DMS 273 treated with DMSO at 0.1 percent for 48 hours (cell line): ENCODE results near the gene CLCA1.

Experiments used
- DNase-seq: peaks from one replicate; lab custom pipeline; 2025; lab: John Stamatoyannopoulos, UW

Gene CLCA1

DNA sequence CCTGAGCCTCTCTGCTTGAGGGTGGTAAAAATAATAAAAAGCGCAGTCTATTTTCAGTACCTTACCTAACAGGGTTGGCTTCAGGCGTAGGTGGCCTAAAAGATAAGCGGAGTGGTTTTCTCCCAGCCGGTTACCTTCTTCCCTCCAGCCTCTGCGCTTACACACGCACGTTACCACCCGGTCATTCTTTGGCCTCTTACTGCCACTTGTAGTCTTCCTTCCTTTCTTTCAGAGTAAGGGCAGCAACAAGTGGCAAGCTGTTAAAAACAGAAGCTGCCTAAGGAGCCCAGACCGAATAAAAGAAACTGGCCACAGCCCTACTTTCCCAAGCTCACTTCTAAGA lies 35.4 kb downstream of the CLCA1 start:
- DNase-seq, result no peak

DNA sequence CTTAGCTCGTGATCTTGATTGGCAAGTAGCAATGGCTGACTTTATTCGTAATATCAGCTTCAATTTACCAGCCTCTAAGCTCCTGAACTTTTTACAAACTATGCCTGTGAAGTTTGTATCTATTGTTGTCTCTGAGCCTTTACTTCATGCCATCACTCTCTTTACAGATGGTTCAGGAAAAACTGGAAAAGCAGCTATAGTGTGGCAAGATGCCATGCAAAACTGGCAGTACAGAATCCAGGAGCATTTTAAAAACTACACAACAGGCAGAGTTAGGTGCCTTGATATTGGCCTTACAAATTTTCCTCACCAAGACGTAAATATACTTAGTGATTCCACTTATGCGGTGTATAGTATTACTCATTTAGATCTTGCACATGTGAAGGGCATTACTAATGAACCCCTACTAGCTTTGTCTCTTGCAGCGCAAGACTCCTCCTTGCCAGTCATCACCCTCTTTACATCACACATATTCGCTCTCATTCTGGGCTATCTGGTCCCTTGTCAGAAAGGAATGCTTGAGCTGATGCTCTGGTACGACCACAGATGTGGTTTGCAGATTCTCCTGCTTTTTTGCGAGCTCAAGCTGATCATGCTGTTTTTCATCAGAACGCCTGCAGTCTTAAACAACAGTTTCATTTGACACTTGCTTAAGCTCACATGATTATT lies 36.3 kb downstream of the CLCA1 start:
- DNase-seq, result no peak

DNA sequence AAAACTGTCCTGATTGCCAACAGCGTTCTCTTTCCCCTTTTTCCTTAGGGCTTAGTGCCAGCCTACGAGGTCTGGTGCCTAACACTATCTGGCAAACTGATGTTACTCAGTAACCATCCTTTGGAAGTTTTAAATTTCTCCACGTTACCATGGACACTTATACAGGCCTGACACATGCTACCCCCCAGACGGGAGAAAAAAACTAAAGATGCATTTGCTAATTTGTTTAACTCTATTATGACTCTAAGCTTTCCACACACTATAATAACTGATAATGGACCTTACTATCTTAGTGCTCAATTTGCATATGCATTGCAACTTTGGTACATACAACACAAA lies 36.8 kb downstream of the CLCA1 start:
- DNase-seq, result no peak

DNA sequence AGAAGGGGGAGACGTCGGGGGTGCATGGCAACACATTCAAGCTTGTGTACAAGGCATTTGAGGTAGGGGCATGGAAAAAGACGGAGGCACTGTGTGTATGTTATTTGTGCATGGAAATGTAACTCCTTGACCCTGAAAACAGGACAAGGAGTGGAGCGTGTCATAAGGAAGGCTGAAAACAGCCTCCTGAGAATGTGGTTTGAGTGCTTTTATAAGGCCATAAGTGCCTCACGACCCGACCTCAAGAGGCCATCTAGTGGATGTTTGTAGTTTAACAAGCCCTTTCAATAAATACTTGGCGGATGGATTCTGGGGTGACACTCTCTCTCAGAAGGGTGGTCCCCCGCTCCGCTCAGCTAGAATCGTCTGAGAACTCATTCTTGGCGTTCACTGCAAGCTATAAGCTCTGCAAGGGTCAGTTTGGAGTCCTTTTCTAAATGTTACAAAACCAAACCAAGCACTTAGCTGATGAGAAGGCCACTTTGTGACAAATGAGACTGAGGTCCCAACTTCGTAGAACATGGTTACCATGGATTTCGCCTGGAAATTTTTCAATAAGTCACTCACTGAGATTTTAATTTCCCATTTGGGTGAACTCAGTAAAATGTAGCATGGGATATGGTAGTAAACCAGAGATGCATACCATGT lies 39.3 kb downstream of the CLCA1 start:
- DNase-seq, result no peak

DNA sequence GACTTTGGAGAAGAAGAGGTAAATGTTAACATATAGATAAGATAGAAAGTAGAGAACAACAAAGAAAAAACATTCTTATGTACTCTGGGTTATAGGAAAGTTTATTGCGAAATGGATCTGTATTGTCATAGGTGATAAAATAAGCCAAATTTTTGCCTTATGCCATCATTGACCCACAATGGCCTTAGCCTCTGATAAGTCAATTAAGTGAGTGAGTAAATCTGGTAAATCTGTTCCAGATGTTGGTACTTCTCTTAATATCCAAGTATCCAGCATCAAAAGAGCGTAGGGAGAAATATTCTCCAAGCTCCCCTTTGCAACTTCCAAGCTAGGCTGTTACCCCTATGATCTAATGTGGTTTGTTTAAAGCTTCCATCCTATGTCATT lies 39.8 kb downstream of the CLCA1 start:
- DNase-seq, result no peak

DNA sequence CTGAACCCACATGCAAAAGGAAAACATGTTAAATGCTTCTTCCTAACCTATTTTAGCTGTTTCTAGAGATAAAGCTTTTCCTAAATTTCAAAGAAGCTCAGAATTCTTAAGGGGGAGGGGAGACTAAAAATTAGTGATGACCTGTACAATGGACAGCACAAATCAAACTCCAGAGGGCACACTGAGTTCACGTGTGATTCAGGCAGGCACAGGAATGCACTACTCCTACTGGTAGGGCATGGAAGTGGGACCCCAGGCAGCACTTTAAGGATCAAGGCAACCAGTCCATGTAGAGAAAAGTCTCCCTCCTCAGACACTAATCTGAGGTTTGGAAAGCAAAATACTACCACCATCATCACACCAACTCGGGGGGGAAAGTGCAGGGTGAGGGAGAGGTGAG lies 46.9 kb downstream of the CLCA1 start:
- DNase-seq, result no peak

DNA sequence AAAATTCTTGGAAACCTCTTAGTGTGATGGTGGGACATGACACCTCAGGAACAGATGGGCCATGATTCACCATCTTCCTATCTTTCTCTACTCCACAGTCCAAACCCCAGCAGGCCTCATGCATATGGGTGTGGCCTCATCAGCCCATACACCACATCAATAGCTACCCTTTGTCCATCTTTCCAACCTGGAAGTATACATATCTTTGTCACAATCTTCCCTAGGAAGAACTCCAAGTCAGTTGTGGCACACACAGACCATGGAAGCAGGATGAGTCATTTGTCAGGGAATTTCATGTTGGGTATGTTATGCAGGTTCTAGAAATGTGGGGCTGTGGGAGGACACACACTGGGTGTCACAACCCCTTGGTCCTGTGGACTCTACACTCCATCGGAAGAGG lies 47.6 kb downstream of the CLCA1 start:
- no peak for DNase-seq

DNA sequence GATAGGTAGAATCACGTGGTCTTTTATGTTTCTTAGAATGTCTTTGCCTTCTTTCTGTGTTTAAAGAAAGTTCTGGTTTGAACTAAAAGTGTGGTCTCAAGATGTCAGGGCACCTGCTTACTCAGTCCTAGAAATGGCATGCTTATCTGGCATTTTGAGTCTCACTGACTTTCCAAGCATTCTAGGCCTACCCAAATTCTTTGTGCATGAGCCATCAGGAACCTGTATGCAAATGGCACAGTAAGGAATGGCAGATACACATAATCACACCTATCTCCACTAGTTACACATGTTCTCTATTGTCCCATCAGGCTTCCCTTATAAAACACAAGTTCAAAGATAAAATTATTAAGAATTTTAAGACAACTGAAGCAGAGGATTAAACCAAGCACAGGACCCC lies 48.6 kb downstream of the CLCA1 start:
- DNase-seq, result no peak

DNA sequence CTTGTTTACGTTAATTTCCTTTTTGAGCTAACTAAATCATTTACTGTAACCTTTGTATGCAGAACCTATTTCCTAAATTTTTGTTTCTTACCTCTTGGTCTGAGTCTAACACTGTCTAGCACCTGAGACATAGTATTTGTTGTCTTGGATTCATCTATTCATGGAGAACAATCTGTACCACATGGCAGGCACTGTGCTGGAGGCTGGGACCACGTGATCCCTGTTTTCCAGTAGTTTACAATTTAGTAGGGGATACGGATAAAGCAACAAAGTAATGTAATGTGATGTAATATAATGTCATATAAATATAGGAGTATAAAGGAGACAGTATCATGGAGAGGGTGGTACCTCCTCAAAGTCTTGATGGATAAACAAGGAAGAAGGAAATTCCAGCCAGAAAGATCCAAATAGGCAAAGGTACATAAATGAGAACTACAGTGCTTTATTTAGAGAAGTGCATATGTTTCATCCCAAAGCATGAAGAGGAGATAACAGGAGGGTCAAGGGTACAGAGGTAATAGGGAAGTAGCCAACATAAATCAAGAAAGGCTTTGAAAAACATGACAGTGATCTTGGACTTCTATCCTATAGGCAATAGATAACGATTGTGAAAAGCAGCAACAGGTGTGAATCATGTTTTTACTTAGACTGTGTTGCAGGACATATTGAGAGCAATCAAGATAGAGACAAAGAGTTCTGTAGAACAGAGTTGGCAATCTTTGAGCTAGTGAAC lies 52.2 kb downstream of the CLCA1 start:
- DNase-seq, result no peak

DNA sequence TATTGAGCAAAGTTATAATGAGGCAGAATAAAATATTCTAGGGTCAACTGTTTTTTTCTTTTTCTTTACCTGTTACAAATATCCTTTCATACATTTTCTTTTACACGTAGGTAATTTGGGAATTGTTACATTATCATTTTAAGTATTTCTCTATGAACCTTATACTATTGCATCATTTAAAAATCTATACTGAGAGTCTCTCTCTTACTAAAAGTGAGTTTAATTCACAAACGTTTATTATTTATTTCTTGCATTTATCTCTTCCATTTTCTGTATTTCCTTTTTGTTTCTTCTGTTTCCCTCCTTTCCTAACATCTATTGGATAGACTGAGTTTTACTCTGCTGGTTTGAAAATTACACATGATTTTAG lies 52.8 kb downstream of the CLCA1 start:
- no peak for DNase-seq

DNA sequence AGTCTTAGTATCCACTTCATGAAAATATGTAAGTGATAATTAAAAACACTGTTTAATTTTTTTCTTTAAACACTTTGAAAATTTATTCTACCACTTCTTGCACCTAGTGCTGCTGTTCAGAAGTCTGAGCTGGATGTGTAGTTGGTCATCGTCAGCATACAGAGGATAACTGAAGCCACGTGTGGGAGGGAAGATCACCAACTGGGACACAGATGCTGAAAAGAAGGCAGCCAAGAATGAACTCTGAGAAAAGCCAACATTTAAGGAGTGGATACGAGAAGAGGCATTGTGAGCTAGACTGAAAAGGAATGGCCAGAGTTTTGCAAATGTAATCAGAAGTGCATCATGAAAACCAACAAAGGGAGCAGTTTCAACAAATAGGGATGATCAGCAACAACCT lies 53.5 kb downstream of the CLCA1 start:
- no peak for DNase-seq

DNA sequence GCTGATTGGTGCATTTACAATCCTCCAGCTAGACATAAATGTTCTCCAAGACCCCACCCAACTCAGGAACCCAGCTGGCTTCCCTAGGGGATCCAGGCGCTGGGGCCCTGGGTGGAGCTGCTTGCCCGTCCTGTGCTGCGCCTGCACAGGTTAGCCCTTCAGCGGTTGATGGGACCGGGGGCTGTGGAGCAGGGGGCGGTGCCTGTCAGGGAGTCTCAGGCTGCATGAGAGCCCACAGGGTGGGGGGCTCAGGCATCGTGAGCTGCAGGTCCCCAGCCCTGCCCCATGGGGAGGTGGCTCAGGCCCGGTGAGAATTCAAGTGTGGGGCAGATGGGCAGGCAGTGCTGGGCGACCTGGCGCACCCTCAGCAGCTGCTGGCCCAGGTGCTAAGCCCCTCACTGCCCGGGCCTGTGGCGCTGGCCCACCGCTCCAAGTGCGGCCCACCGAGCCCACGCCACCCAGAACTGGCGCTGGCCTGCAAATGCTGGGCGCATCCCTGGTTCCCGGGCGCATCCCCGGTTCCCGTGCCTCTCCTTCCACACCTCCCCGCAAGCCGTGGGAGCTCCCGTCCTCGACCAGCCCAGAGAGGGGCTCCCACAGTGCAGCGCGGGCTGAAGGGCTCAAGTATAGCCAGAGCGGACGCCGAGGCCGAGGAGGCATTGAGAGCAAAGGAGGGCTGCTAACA lies 55.1 kb downstream of the CLCA1 start:
- DNase-seq, result no peak

DNA sequence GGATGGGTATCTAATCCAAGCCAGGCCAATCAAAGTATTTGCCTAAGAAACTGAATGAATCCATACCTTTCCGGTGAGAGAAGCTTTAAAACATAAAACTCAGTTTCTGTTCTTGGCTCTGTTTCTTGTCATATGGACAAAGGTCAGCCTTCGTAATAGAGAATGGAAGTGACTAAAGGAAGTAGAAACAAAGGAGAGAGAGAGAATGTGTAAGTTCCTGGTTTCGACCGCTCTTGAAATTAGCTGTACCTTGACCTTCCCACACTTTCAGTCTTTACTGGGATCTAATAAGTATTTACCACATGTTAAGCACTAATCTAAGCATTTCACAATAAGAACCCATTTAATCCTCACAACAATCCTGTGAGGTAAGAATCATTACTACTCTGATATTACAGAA lies 58.6 kb downstream of the CLCA1 start:
- DNase-seq, result no peak

DNA sequence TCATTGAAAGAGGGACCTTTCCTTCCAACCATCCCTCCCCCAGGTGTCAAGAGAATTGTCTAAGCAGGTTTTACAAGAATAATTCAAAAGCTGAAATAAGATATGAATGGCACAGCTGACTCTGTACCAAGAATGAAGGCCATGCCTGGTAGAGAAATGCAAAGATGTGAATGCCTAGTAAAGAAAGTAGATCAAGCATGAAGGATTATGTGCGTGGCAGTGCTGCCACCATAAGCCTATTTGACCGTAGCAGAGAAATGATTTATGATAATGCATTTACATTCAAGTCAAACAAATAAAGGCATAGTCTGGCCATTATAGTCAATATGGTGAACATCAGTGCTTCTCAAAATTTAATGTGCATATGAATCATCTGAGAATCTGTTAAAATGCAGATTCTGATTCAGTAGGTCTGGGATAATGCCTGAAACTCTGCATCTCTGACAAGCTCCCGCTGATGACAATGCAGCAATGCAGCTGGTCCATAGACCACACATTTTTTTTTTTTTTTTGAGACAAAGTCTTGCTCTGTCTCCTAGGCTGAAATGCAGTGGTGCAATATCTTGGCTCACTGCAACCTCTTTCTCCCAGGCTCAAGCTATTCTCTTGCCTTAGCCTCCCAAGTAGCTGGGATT lies 61.6 kb downstream of the CLCA1 start:
- DNase-seq, result no peak

DNA sequence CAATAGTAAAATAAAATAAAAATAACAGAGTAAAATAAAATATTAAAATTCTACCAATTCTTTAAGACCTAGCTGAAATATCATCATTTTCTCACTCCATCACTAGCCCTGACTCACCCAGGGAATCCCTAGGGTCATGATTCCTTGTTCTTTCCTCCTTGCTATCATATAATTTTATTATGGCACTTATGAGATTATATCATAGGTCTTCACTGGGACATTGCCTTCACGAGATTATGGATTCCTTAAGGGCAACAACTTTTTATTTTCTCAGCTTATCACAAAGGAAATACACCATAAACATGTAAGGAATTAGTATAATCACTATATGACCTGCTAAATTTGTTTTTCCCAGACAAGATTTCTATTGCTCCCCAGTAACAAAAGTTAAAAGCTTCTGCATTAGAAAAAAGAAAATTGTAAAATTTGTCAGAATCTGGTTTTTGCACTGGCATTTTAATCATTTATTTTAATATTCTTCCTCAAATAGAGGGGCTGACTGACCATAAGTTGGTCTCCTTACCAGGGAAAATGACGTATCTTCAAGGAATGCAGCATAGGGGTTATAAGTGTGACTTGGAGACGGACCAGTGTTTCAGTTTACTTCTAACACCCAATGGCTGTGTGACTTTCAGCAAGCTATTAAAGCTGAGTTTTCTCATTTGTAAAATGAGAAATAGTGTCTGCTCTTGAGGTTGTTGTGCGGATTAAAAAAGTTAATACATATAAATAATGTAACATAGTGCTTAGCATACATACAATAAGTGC lies 69.4 kb downstream of the CLCA1 start:
- no peak for DNase-seq

DNA sequence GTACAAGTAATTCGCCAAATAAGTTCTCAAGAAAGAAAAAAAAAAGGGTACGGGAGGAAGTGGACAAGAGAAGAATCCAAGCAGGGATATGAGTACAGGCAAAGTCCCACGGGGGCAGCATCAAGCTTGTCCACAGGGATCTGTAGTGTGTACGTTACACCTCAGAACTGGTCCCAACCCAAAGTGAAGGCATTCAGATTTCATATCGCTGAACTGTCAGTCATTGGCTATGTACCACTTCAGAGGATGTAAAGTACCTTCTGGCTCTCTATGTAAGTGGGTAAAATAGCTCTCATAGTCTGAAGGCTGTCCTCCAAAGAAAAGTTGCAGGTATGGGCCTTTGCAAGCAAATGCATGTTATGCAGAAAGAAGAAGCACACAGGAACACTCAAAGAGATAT lies 70.0 kb downstream of the CLCA1 start:
- DNase-seq, result no peak

DNA sequence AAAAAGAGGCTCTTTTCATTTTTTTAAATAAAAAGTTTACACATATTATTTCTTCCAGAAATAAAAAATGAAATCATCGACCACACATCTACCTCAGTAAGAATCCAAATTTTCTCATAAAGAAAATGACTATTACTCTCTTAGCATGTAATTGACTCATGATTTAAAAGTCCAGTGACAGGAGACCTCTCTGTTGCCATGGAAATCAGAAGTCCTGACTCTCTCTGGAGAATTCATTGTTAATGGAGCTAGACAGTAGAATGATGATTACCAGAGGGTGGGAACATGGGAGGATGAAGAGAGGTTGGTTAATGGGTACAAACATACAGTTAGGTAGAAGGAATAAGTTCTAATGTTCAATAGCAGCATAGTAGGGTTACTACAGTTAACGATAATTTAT lies 73.1 kb downstream of the CLCA1 start:
- DNase-seq, result no peak

DNA sequence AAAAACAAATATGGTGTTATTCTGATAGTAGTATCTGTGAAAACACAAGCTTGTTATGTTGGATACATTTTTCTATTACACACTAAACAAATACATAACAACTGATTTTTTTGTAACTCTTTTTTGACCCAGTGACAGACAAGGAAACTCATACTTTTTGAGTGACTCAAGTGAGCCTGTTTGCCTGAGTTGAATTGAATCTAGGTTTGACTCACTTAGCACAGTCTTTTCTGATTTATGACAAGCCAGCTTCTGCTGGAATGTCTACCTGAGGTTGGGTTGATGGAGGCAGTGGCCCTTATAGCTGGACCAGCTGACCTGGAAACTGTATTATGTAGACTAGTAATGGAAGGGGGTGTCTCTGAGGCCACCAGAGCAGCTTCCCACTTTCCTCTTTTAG lies 73.9 kb downstream of the CLCA1 start:
- no peak for DNase-seq

DNA sequence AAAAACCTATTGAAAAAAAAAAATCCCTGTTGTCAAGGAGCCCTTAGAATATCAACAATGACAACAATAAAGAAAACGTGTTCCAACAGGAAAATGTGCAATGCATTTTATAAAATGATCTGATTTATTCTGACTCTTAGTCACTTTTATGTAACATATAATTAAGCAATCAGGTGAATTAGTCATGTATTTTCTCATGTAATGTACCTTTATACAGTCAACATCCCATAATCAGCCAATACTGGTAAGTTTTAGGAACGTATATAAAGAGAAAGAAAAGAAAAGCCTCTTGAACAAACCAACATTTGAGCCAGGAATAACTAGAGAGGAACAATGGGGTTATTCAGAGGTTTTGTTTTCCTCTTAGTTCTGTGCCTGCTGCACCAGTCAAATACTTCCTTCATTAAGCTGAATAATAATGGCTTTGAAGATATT lies 78.1 kb downstream of the CLCA1 start, which contains the start of gene CLCA4:
CLCA4 (plus strand) TSS at position 292 of the 435 bp plus-strand sequence; CDS start at position 334, 42 bp downstream.
- no peak for DNase-seq

DNA sequence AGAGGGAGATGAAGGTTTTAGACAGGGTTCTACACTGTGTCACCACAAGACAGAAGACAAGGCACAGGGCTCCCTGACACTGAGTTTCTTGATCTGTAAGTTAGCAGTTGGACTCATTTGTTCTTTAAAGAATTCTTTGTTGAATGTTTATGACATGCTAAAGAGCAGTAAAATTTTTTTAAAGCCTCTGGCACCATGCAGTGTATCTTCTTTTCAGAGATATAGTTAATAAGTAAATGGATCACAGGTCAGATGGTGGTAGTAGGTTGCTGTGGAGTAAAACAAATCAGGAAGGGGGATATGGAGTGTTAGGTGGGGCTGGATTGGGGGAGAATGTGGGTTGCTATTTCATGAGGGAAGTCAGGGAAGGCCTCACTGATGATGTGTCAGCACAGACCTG lies 80.1 kb downstream of the CLCA1 start:
- DNase-seq, result no peak
